Measurements from ENCODE around the gene SERPINA5.

The SERPINA5 gene

GRCh38 chr14:94548131-94548998 lies 32.9 kb upstream of the SERPINA5 start:
- H3K4me3 Mint-ChIP-seq = no peak overlapping the region
- peaks cover 37% of the 10 kb centered on the region for H3K27me3 Mint-ChIP-seq (ENCODE audit: low read depth)
- no peak overlapping the region for H3K27ac Mint-ChIP-seq

GRCh38 chr14:94548999-94549985 lies 31.9 kb upstream of the SERPINA5 start:
- Mint-ChIP-seq H3K36me3 (ENCODE audit: low read depth) (no peaks in the 10 kb centered on the region), H3K27me3 (ENCODE audit: low read depth) (peaks cover 38% of the 10 kb centered on the region)

More at GRCh38 chr14:94548131-94548998, 32.9 kb upstream of the SERPINA5 start:
- Mint-ChIP-seq H3K4me1 (no peaks in the 10 kb centered on the region), H3K36me3 (ENCODE audit: low read depth) (no peaks in the 10 kb centered on the region), H3K9me3 (peaks cover 12% of the 10 kb centered on the region)
- no peak for TF ChIP-seq CTCF (IDR thresholded peaks at IDR 0.05; ENCODE audit: unreplicated experiment in 3 of 3)

DNA sequence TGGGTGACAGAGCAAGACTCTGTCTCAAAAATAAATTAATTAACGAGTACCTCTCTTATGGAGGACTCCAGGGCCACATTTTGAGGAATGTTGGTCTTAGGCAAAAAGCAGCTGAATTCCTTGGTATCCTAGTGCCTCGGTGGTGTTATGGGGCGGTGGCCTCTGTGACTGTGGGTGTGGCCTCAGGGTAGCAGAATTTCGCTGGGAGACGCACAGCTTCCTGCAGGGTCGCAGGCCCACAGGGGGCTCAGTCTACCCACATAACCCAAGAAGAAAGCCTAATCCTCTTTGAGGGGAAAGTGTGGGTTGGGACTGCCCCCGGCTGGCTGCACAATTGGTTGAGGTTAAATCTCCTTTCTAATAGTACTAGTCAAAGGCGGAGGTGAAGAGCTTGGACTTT lies 31.2 kb upstream of the SERPINA5 start:
- Mint-ChIP-seq H3K4me1 (no peaks in the 10 kb centered on the region), H3K27ac (no peak overlapping the region), H3K9me3 (peaks cover 23% of the 10 kb centered on the region), H3K27me3 (ENCODE audit: low read depth) (peaks cover 38% of the 10 kb centered on the region), H3K36me3 (ENCODE audit: low read depth) (no peaks in the 10 kb centered on the region), H3K4me3 (no peak overlapping the region)
- TF ChIP-seq CTCF (IDR thresholded peaks at IDR 0.05; ENCODE audit: unreplicated experiment in 3 of 3) = no peak

More at GRCh38 chr14:94548999-94549985, 31.9 kb upstream of the SERPINA5 start:
- Mint-ChIP-seq H3K4me1 (no peaks in the 10 kb centered on the region), H3K27ac (no peak overlapping the region), H3K4me3 (no peak overlapping the region), H3K9me3 (peaks cover 17% of the 10 kb centered on the region)
- peak; percentile 93 to 95 (median 95) for TF ChIP-seq CTCF (IDR thresholded peaks at IDR 0.05; ENCODE audit: unreplicated experiment in 3 of 3)

- peaks cover 18% of the 10 kb centered on the region for H3K27me3 Mint-ChIP-seq (ENCODE audit: low read depth)
- no peaks in the 10 kb centered on the region for H3K36me3 Mint-ChIP-seq (ENCODE audit: low read depth)
- no peaks in the 10 kb centered on the region for H3K4me1 Mint-ChIP-seq
- no peak for TF ChIP-seq CTCF (IDR thresholded peaks at IDR 0.05; ENCODE audit: unreplicated experiment in 3 of 3)
- H3K27ac Mint-ChIP-seq = no peak overlapping the region
- H3K4me3 Mint-ChIP-seq = no peak overlapping the region
- peaks cover 28% of the 10 kb centered on the region for H3K9me3 Mint-ChIP-seq
These were observed 25.2 kb upstream of the SERPINA5 start for GRCh38 chr14:94555991-94556390.

- Mint-ChIP-seq H3K9me3 (peaks cover 25% of the 10 kb centered on the region), H3K36me3 (ENCODE audit: low read depth) (no peaks in the 10 kb centered on the region), H3K27me3 (ENCODE audit: low read depth) (peaks cover 17% of the 10 kb centered on the region), H3K4me1 (no peaks in the 10 kb centered on the region), H3K4me3 (no peak overlapping the region), H3K27ac (no peak overlapping the region)
- no peak for TF ChIP-seq CTCF (IDR thresholded peaks at IDR 0.05; ENCODE audit: unreplicated experiment in 3 of 3)
These were observed 23.9 kb upstream of the SERPINA5 start for GRCh38 chr14:94557327-94557726.

All from nephron (organoid).